Heart left ventricle (tissue), 16 donors: ENCODE results near the gene PAFAH1B2. TPM values are rescaled to one million over a fixed set of nuclear protein-coding genes. Genes with fewer than 3 reads are reported as not detected.

Experiments
- ATAC-seq, 4 donors: fragments of 200-7000 bp; cut with Tn5 transposase; one replicate each; pipeline ENCODE4 v1.9.1; 2020 to 2022; ENCODE audit warnings: moderate library complexity in 4 of 4, mild to moderate bottlenecking in 3 of 4, moderate number of reproducible peaks in 1 of 4
- DNase-seq, 5 donors: peaks; one replicate each; pipeline ENCODE4 v3.0.0-alpha.2; 2020
- H3K27ac ChIP-seq, 12 donors: fragments of 200-600 bp; sonication (generic) in 4 of 12; one replicate each; pipeline versions ENCODE4 v1.5.0 to v1.8.0; 2016 to 2022; ENCODE audit warnings: mild to moderate bottlenecking in 2 of 12
- H3K27me3 ChIP-seq, 9 donors: fragments of 200-600 bp; sonication (generic) in 2 of 9; one replicate each; pipeline versions ENCODE4 v1.5.1 to v1.8.0; 2016 to 2022; ENCODE audit warnings: mild to moderate bottlenecking in 3 of 9
- H3K36me3 ChIP-seq, 9 donors: fragments of 200-600 bp; sonication (generic) in 2 of 9; one replicate each; pipeline versions ENCODE4 v1.5.0 to v1.8.0; 2018 to 2022; ENCODE audit warnings: mild to moderate bottlenecking in 2 of 9
- H3K4me1 ChIP-seq, 12 donors: fragments of 200-600 bp; sonication (generic) in 4 of 12; one replicate each; pipeline versions ENCODE4 v1.5.0 to v1.8.0; 2016 to 2022; ENCODE audit warnings: mild to moderate bottlenecking in 3 of 12
- H3K4me3 ChIP-seq, 12 donors: fragments of 200-600 bp; sonication (generic) in 4 of 12; one replicate each; pipeline versions ENCODE4 v1.5.0 to v1.8.0; 2017 to 2022; ENCODE audit warnings: mild to moderate bottlenecking in 9 of 12, moderate library complexity in 4 of 12
- H3K9me3 ChIP-seq, 12 donors: fragments of 200-600 bp; sonication (generic) in 4 of 12; one replicate each; pipeline versions ENCODE4 v1.5.0 to v1.8.0; 2016 to 2022; ENCODE audit warnings: mild to moderate bottlenecking in 1 of 12
- POLR2A ChIP-seq, 2 donors: fragments of 450-650 bp; IDR thresholded peaks; one replicate each; pipeline ENCODE4 v1.6.1; 2017; ENCODE audit warnings: antibody characterized with exemption in 2 of 2, mild to moderate bottlenecking in 2 of 2, moderate library complexity in 2 of 2
- WGBS, 4 donors: extraction: QIAGEN DNeasy Blood & Tissue Kit in 2 of 4; methylation state at CpG; one replicate each; pipeline versions ENCODE4 v1.1.5 to v1.1.7; 2013 to 2018; 5-methylcytosine and 5-hydroxymethylcytosine counted together
- intact Hi-C, 10 donors: fragments of 100-400 bp; cut with DNase I; formaldehyde crosslinking; loops; one replicate each; pipeline versions ENCODE4 v1.11.1 to v1.14.2; 2022
- polyA plus RNA-seq, 2 donors: library from polyadenylated mRNA; stranded (reverse); fragments of 200-250 nt; gene quantifications; one replicate each; pipeline ENCODE4 v1.2.3, GENCODE V29; 2013
- total RNA-seq, 9 donors: library from RNA; depleted of rRNA in 2 of 9; stranded (reverse); fragments of >200 nt in 2 of 9; fragmentation: NEBNext Ultra II Directional in 3 of 9; extraction: Animal tissue kit (Norgen Biotek cat#: 25700) in 3 of 9; gene quantifications; one replicate each; pipeline versions ENCODE4 v1.1.0 to v1.2.4, GENCODE V29; 2016 to 2023
- TF ChIP-seq, protein P1 (sequence below), 12 donors: fragments of 200-600 bp; sonication (generic) in 4 of 12; IDR thresholded peaks; one replicate each; pipeline versions ENCODE4 v1.5.0 to v1.8.0; 2018 to 2022; ENCODE audit warnings: antibody characterized with exemption in 12 of 12, mild to moderate bottlenecking in 5 of 12
- donor health status: ischemic (EF 13 %, LVEDD 7.1; RV severe dilation, severe dysfunction).
- donor health status: healthy with polysubstance abuse.
- donor health status: DM: no; HTN: yes; CAD: no.
- donor health status: DM: no; HTN: no; CAD: no.
- donor health status: ischemic (EF 25% LVEDD 6.9; RV normal size, moderate dysfunction).
- donor health status: ischemic (EF 25% LVEDD 5.7; RV mildly dilated, moderate dysfunction).
- donor health status: healthy.
- donor health status: DM: yes; HTN: yes; CAD: no.
- donor health status: ischemic (EF 35%, LVEDD 5.7; RV mildly dilated, moderate dysfunction).
- donor health status: nonischemic (EF 11% LVEDD 7.7; RV severe dilation, severe dysfunction).
- donor health status: DM: yes; HTN: yes; CAD: no.
- donor health status: PGD.
- donor health status: ischemic (EF 29% LVEDD 5.4; RV normal size, mild dysfunction).
- donor health status: nonischemic (EF 23%, LVEDD 6.1; RV moderate dilation, normal function).

The PAFAH1B2 gene
- total and polyA plus RNA-seq, 11 donors = 16.7 to 81.1 (median 65.6) TPM

DNA sequence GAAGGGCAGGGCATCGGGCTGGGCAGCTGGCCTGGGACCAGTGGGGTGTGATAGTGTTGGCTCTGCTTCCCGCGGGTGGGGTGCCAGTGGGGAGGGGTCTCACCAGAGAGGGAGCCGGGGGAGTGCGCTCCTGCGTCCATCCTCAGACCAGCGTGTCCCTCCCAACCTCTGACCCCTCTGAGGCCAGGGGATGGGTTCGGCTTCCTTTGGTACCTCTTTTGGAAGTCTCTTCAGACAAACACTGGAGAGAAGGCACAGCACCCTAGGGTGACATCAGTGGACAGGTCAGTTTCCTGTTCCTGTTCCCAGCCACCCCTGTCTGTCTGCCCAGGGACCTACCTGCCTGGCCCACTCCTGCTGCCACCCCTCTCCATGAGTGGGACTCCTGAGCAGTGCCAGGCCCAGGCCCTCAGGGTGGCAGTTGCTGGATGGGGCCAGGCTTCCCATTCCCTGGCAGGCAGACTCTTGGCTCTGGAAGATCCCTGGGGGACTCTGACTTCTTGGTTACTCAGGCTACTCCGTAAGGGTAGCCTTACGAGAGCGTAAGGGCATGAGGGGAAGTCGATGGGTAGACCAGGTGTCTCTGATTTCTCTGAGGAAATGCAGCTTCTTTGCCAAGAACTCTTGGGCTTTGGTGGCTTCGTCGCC lies 57.7 kb downstream of the PAFAH1B2 start:
- Histone ChIP-seq H3K4me1 (peaks cover 0 to 66% (median 30%) of the 10 kb centered on the region in 12 donors), H3K9me3 (no peaks in the 10 kb centered on the region), H3K27me3 (no peaks in the 10 kb centered on the region), H3K36me3 (peaks cover 0 to 39% (median 31%) of the 10 kb centered on the region in 9 donors), H3K4me3 (peak overlapping the region in 10 of 12 donors; percentile 7 to 80 (median 50)), H3K27ac (peak overlapping the region in 11 of 12 donors; percentile 23 to 99 (median 75))
- TF ChIP-seq, protein P1, sequence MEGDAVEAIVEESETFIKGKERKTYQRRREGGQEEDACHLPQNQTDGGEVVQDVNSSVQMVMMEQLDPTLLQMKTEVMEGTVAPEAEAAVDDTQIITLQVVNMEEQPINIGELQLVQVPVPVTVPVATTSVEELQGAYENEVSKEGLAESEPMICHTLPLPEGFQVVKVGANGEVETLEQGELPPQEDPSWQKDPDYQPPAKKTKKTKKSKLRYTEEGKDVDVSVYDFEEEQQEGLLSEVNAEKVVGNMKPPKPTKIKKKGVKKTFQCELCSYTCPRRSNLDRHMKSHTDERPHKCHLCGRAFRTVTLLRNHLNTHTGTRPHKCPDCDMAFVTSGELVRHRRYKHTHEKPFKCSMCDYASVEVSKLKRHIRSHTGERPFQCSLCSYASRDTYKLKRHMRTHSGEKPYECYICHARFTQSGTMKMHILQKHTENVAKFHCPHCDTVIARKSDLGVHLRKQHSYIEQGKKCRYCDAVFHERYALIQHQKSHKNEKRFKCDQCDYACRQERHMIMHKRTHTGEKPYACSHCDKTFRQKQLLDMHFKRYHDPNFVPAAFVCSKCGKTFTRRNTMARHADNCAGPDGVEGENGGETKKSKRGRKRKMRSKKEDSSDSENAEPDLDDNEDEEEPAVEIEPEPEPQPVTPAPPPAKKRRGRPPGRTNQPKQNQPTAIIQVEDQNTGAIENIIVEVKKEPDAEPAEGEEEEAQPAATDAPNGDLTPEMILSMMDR (IDR thresholded peaks at IDR 0.05) = no peak
- TF ChIP-seq POLR2A (IDR thresholded peaks at IDR 0.05) = no peak
- intact Hi-C loops = no loop called here
- WGBS, 4 donors = 62 to 74% (median 66%) methylated on average over 12 to 14 of the region's 14 CpGs
- ATAC-seq = no peak
- DNase-seq = peak in 3 of 5 donors; percentile 10 to 55 (median 26)

DNA sequence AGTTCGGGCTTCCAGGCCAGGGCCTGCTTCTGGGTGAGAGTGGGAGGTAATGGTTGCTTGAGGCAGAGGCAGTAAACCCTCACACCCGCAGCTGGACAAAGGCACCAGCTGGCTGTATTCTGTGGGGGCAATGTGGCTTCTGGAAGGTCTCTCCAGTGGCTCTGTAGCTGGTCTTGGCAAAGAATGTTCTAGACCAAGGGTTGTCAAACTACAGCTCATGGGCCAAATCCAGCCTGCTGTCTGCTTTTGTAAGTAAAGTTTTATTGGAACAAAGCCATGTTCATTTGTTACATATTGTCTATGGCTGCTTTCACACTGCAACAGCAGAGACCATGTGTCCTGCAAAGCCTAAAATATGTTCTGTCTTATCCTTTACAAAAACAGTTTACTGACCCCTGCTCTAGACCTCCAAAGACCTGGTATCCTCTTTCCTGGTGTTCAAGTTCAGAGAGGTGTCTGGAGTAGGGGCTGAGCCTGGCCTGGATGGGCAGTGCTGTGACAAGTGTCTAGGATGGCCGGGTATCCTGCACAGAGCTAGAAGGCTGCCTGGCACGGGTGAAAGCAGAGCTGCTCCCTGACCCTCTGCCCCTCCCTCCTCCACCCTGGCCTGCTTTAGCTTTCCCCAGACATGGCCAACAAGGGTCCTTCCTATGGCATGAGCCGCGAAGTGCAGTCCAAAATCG lies 58.4 kb downstream of the PAFAH1B2 start:
- DNase-seq = peak in 1 of 5 donors; percentile 44
- WGBS, 4 donors = 84 to 94% (median 88%) methylated on average over 7 of the region's 7 CpGs
- Histone ChIP-seq H3K27ac (peak overlapping the region in 10 of 12 donors; percentile 23 to 99 (median 78)), H3K9me3 (no peaks in the 10 kb centered on the region), H3K4me3 (peak overlapping the region in 8 of 12 donors; percentile 44 to 80 (median 54)), H3K36me3 (peaks cover 0 to 33% (median 27%) of the 10 kb centered on the region in 9 donors), H3K4me1 (peaks cover 0 to 62% (median 30%) of the 10 kb centered on the region in 12 donors), H3K27me3 (no peaks in the 10 kb centered on the region)
- no peak for TF ChIP-seq POLR2A (IDR thresholded peaks at IDR 0.05)
- TF ChIP-seq, protein P1 (IDR thresholded peaks at IDR 0.05) = no peak
- no peak for ATAC-seq
- intact Hi-C loops = no loop called here

DNA sequence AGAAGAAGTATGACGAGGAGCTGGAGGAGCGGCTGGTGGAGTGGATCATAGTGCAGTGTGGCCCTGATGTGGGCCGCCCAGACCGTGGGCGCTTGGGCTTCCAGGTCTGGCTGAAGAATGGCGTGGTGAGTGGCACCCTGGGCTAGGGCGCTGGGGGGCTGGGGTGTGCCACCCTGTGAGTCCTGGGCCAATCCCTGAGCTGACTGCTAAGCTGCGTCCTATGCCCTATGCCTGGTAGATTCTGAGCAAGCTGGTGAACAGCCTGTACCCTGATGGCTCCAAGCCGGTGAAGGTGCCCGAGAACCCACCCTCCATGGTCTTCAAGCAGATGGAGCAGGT lies 59.0 kb downstream of the PAFAH1B2 start:
- peaks cover 0 to 58% (median 28%) of the 10 kb centered on the region in 12 donors for H3K4me1 ChIP-seq
- 90 to 99% (median 96%) methylated on average over 10 of the region's 10 CpGs for WGBS, 4 donors
- no peak for TF ChIP-seq POLR2A (IDR thresholded peaks at IDR 0.05)
- TF ChIP-seq, protein P1 (IDR thresholded peaks at IDR 0.05) = no peak

More for the DNA sequence above, 59.0 kb downstream of the PAFAH1B2 start:
- H3K27ac ChIP-seq = peak overlapping the region in 8 of 12 donors; percentile 12 to 99 (median 85)
- H3K27me3 ChIP-seq = no peaks in the 10 kb centered on the region
- H3K9me3 ChIP-seq = no peaks in the 10 kb centered on the region
- peak overlapping the region in 6 of 12 donors; percentile 15 to 80 (median 61) for H3K4me3 ChIP-seq
- DNase-seq (peak in 1 of 5 donors; percentile 29), ATAC-seq (no peak)
- H3K36me3 ChIP-seq = peaks cover 0 to 33% (median 27%) of the 10 kb centered on the region in 9 donors
- intact Hi-C loops = no loop called here
